Measurements from ENCODE around the gene KCNQ1.

The KCNQ1 gene

GRCh38 chr11:2704896-2705606 lies 260.2 kb downstream of the KCNQ1 start:
- Mint-ChIP-seq H3K36me3 (peaks cover 21% of the 10 kb centered on the region), H3K9me3 (peaks cover 7% of the 10 kb centered on the region), H3K4me1 (peaks cover 9% of the 10 kb centered on the region), H3K4me3 (no peak overlapping the region), H3K27ac (no peak overlapping the region), H3K27me3 (no peaks in the 10 kb centered on the region)
- ATAC-seq (ENCODE audit: low read depth) (no peak), DNase-seq (ENCODE audit: low spot score in 2 of 2) (no peak)

DNA sequence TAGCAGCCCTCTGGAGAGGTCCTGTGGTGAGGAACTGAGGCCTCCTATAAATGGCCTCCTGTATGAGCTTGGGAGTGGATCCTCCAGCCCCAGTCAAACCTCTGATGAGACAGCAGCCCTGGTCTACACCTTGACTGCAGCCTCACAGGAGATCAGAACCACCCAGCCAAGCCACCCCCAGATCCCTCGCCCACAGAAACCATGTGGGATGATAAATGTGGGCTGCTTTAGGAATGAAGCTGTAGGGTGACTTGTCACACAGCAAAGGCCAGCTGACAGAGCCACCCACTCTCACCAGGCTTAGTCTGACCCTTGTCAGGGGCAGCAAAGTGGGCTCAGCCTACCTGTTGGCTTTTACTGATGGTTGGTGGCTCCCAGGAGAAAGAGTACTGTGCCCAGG lies 261.5 kb downstream of the KCNQ1 start:
- H3K4me1 Mint-ChIP-seq: peaks cover 11% of the 10 kb centered on the region
- no peak overlapping the region for H3K27ac Mint-ChIP-seq
- no peak for DNase-seq (ENCODE audit: low spot score in 2 of 2)
- no peaks in the 10 kb centered on the region for H3K27me3 Mint-ChIP-seq
- H3K9me3 Mint-ChIP-seq: peaks cover 8% of the 10 kb centered on the region
- ATAC-seq (ENCODE audit: low read depth): no peak
- H3K4me3 Mint-ChIP-seq: no peak overlapping the region
- H3K36me3 Mint-ChIP-seq: peaks cover 28% of the 10 kb centered on the region

- Mint-ChIP-seq H3K4me3 (no peak overlapping the region), H3K36me3 (peaks cover 31% of the 10 kb centered on the region), H3K9me3 (peaks cover 8% of the 10 kb centered on the region), H3K27me3 (no peaks in the 10 kb centered on the region), H3K4me1 (peaks cover 9% of the 10 kb centered on the region), H3K27ac (no peak overlapping the region)
- DNase-seq (ENCODE audit: low spot score in 2 of 2) (no peak), ATAC-seq (ENCODE audit: low read depth) (no peak)
These were observed 262.9 kb downstream of the KCNQ1 start for GRCh38 chr11:2707736-2708135.

- DNase-seq (ENCODE audit: low spot score in 2 of 2): no peak
- peaks cover 9% of the 10 kb centered on the region for H3K4me1 Mint-ChIP-seq
- H3K4me3 Mint-ChIP-seq: no peak overlapping the region
- ATAC-seq (ENCODE audit: low read depth): no peak
- H3K27me3 Mint-ChIP-seq: no peaks in the 10 kb centered on the region
- peaks cover 32% of the 10 kb centered on the region for H3K36me3 Mint-ChIP-seq
- H3K27ac Mint-ChIP-seq: no peak overlapping the region
- peaks cover 8% of the 10 kb centered on the region for H3K9me3 Mint-ChIP-seq
These were observed 263.4 kb downstream of the KCNQ1 start for GRCh38 chr11:2708151-2708581.

DNA sequence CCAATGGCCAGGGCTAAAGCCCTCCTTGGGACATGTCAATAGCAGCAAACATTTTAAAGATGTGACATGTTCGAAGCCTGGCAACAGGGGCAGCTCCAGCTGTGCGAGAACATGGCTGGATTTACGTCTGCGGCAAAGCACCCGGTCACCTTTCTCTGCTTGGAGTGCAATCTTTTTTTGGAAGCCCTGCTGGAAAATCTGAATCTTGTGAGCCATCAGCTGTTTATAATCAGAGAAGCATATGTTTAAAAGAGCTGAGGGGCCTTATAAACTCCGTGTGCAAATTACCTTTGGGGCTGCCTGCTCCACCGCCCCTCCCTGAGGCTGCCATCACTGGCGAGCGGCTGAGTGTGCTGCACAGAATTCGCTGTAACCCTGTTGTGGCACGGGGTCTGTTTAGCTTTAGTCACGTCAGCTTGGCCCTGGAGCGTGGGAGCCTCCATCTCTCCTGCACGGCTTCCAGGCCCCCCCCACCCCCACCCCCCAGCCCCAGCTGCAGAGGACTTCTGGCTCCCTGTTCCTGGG lies 264.0 kb downstream of the KCNQ1 start:
- Mint-ChIP-seq H3K4me3 (no peak overlapping the region), H3K27me3 (no peaks in the 10 kb centered on the region), H3K36me3 (peaks cover 32% of the 10 kb centered on the region), H3K27ac (no peak overlapping the region), H3K4me1 (peaks cover 9% of the 10 kb centered on the region), H3K9me3 (peaks cover 8% of the 10 kb centered on the region)
- no peak for ATAC-seq (ENCODE audit: low read depth)
- DNase-seq (ENCODE audit: low spot score in 2 of 2): no peak

DNA sequence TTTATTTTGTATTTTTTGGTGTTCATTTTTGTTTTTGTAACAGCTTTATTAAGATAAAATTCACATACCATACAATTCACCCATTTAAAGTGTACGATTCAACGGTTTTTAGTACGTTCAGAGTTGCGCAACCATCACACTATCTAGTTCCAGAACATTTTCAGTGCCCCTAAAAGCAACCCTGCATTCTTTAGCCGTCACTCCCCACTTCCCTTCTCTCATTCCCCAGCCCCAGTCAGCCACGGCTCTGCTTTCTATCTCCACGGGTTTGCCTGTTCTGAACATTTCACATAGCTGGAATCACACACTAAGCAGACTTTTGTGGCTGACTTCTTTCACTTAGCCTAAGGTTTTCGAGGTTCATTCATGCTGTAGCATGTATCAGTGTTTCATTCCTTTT lies 264.6 kb downstream of the KCNQ1 start:
- no peaks in the 10 kb centered on the region for H3K27me3 Mint-ChIP-seq
- H3K4me1 Mint-ChIP-seq: peaks cover 4% of the 10 kb centered on the region
- no peak for ATAC-seq (ENCODE audit: low read depth)
- peaks cover 30% of the 10 kb centered on the region for H3K36me3 Mint-ChIP-seq
- no peak overlapping the region for H3K4me3 Mint-ChIP-seq
- H3K27ac Mint-ChIP-seq: no peak overlapping the region
- no peak for DNase-seq (ENCODE audit: low spot score in 2 of 2)
- H3K9me3 Mint-ChIP-seq: peaks cover 8% of the 10 kb centered on the region

DNA sequence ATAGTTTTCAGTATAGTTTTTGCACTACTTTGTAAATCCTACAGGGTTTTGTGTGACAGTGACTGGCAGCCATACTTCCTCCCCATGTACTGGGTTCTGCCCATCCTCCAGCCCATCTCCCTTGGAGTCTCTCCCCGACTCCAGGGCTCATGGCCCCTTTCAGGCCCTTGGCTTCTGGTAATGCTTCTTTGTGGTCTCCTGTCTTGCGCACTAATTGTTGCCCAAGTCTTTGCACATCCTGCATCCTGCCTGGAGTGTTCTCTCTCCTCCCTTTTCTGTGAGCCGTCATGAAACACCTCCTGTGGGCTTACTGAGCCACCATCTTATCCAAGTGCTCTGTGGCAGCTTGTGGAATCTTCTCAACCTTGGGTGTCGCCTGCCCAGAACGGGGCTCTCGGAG lies 266.4 kb downstream of the KCNQ1 start:
- peaks cover 6% of the 10 kb centered on the region for H3K9me3 Mint-ChIP-seq
- ATAC-seq (ENCODE audit: low read depth): no peak
- peaks cover 3% of the 10 kb centered on the region for H3K4me1 Mint-ChIP-seq
- H3K4me3 Mint-ChIP-seq: no peak overlapping the region
- DNase-seq (ENCODE audit: low spot score in 2 of 2): no peak
- peaks cover 26% of the 10 kb centered on the region for H3K36me3 Mint-ChIP-seq
- H3K27me3 Mint-ChIP-seq: no peaks in the 10 kb centered on the region
- H3K27ac Mint-ChIP-seq: no peak overlapping the region

- Mint-ChIP-seq H3K4me3 (no peak overlapping the region), H3K27me3 (no peaks in the 10 kb centered on the region), H3K36me3 (peaks cover 25% of the 10 kb centered on the region), H3K9me3 (peaks cover 6% of the 10 kb centered on the region), H3K4me1 (peaks cover 3% of the 10 kb centered on the region), H3K27ac (no peak overlapping the region)
- no peak for DNase-seq (ENCODE audit: low spot score in 2 of 2)
- no peak for ATAC-seq (ENCODE audit: low read depth)
These were observed 268.3 kb downstream of the KCNQ1 start for GRCh38 chr11:2713094-2713493.

- H3K27me3 Mint-ChIP-seq: no peaks in the 10 kb centered on the region
- no peak overlapping the region for H3K27ac Mint-ChIP-seq
- H3K4me1 Mint-ChIP-seq: peaks cover 3% of the 10 kb centered on the region
- peaks cover 6% of the 10 kb centered on the region for H3K9me3 Mint-ChIP-seq
- no peak for ATAC-seq (ENCODE audit: low read depth)
- DNase-seq (ENCODE audit: low spot score in 2 of 2): no peak
- H3K36me3 Mint-ChIP-seq: peaks cover 24% of the 10 kb centered on the region
- H3K4me3 Mint-ChIP-seq: no peak overlapping the region
These were observed 269.1 kb downstream of the KCNQ1 start for GRCh38 chr11:2713661-2714462.

DNA sequence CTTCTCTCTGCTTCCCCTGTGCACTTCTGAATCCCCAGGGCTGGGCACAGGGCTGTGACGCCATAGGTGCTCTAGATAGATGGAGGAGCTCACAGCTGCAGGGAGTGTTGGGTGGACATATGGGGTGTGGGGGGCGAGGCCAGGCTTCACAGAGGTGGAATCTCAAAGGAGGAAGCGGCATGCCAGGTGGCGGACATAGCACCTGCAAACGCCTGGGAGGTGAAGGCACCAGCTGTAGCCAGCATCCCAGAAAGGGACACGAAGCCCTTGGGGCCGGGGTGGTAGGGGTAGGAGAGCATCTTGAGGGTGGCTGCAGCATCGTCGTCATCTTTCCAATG lies 269.6 kb downstream of the KCNQ1 start:
- H3K4me3 Mint-ChIP-seq: no peak overlapping the region
- DNase-seq (ENCODE audit: low spot score in 2 of 2): no peak
- no peak overlapping the region for H3K27ac Mint-ChIP-seq
- H3K36me3 Mint-ChIP-seq: peaks cover 23% of the 10 kb centered on the region
- H3K27me3 Mint-ChIP-seq: no peaks in the 10 kb centered on the region
- peaks cover 3% of the 10 kb centered on the region for H3K4me1 Mint-ChIP-seq
- ATAC-seq (ENCODE audit: low read depth): no peak
- peaks cover 5% of the 10 kb centered on the region for H3K9me3 Mint-ChIP-seq

DNA sequence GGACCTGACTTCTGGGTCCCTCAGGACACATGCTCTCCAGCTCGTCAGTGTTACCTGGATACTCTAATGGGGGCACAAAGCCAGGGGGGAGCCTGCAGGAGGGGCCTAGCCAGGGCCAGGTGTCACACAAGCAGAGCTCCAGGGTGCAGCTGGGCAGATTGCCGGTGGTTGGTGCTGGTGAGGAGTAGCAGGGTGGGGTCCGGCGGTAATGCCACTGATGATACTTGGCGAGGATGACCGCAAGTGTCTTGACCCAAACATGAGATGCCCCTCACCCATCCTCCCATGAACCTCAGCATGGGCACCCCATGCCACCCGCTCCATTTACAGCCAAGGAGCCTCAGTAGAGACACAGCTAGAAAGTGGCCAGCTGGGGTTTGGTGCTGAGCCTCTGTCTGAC lies 270.1 kb downstream of the KCNQ1 start:
- no peak overlapping the region for H3K27ac Mint-ChIP-seq
- H3K9me3 Mint-ChIP-seq: peaks cover 2% of the 10 kb centered on the region
- H3K36me3 Mint-ChIP-seq: peaks cover 20% of the 10 kb centered on the region
- no peaks in the 10 kb centered on the region for H3K27me3 Mint-ChIP-seq
- ATAC-seq (ENCODE audit: low read depth) (no peak), DNase-seq (ENCODE audit: low spot score in 2 of 2) (no peak)
- H3K4me3 Mint-ChIP-seq: no peak overlapping the region
- peaks cover 3% of the 10 kb centered on the region for H3K4me1 Mint-ChIP-seq

DNA sequence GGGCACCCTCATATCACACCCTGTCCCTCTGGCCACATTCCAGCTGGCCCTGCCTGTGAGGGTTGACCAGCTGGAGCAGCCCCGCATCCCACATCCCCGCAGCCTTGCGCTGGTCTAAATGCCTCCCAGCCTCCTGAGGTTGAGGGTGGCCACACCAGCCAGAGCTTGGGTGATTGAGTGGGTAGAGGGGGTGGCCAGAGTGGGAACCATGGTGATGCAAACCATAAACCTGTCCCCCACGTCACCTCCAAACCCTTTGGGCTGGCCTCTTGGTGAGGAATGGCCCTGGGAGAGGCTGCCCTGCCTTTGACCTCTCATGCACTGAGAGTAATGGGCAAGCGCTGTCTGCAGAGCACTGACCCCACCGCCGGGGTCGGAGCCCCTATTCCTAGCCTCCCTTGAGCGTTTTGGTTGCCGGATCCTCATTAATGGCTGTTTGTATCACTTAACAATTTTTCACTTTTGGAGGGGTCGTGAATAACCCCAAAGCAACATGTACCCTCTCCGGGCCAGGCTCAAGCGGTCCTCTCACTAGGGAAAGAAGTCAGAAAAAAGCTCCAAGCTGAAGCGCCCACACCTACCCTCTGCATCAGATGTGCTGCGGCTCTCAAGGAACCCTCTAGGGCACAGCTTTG lies 271.0 kb downstream of the KCNQ1 start:
- Mint-ChIP-seq H3K9me3 (no peaks in the 10 kb centered on the region), H3K4me3 (no peak overlapping the region), H3K36me3 (peaks cover 12% of the 10 kb centered on the region), H3K27ac (no peak overlapping the region), H3K27me3 (no peaks in the 10 kb centered on the region), H3K4me1 (peaks cover 3% of the 10 kb centered on the region)
- ATAC-seq (ENCODE audit: low read depth) (no peak), DNase-seq (ENCODE audit: low spot score in 2 of 2) (no peak)

GRCh38 chr11:2716376-2717095 lies 271.7 kb downstream of the KCNQ1 start:
- ATAC-seq (ENCODE audit: low read depth) (no peak), DNase-seq (ENCODE audit: low spot score in 2 of 2) (no peak)
- H3K9me3 Mint-ChIP-seq: no peaks in the 10 kb centered on the region
- no peaks in the 10 kb centered on the region for H3K4me1 Mint-ChIP-seq
- no peak overlapping the region for H3K27ac Mint-ChIP-seq
- H3K4me3 Mint-ChIP-seq: no peak overlapping the region
- peaks cover 10% of the 10 kb centered on the region for H3K36me3 Mint-ChIP-seq
- H3K27me3 Mint-ChIP-seq: no peaks in the 10 kb centered on the region

All from memory B cell (primary cell).